IMR-90 (cell line): ENCODE data around the gene PPM1H. TPM values are rescaled to one million over a fixed set of nuclear protein-coding genes. Genes with fewer than 3 reads are reported as not detected.

Experiments used
- ATAC-seq: fragments of 200-7000 bp; cut with Tn5 transposase; 2 replicates; pipeline ENCODE4 v1.9.1; 2020; ENCODE audit warnings: low read depth, mild to moderate bottlenecking, moderate library complexity
- BruUV-seq: library from RNA; stranded (reverse); fragments of 400-500 nt; replicated peaks from 2 replicates; lab custom pipeline; 2021; lab: Mats Ljungman, UMichigan
- CTCF ChIA-PET: fragments of 300-600 bp; formaldehyde crosslinking; extraction: SDS; loops from one replicate; lab custom pipeline; 2021; ENCODE audit warnings: antibody characterized with exemption; lab: Yijun Ruan, JAX
- POLR2A ChIA-PET: fragments of 300-600 bp; sonication (Branson Sonifier 250); formaldehyde crosslinking; loops from one replicate; lab custom pipeline; 2022; ENCODE audit warnings: antibody characterized with exemption; ENCODE audit not compliant: unreplicated experiment; lab: Charles Lee
- DNase-seq: peaks from one replicate; pipeline ENCODE4 v3.0.0; 2013
- H2AFZ ChIP-seq: replicated peaks from 2 replicates; pipeline ENCODE3; 2013; ENCODE audit warnings: low read length, mild to moderate bottlenecking; ENCODE audit not compliant: poor library complexity
- H2AK5ac ChIP-seq: 2 replicates; pipeline ENCODE4 v1.6.1; 2013; ENCODE audit warnings: low read depth, low read length, inconsistent platforms
- H2AK9ac ChIP-seq: replicated peaks from 2 replicates; pipeline ENCODE3; 2013; ENCODE audit warnings: mild to moderate bottlenecking, low read depth, low read length, moderate library complexity; ENCODE audit not compliant: poor library complexity
- H2BK120ac ChIP-seq: 2 replicates; pipeline ENCODE4 v1.6.1; 2013; ENCODE audit warnings: low read depth, low read length, inconsistent platforms
- H2BK15ac ChIP-seq: 3 replicates; pipeline ENCODE4 v1.6.1; 2013; ENCODE audit warnings: low read depth, low read length, inconsistent platforms
- H2BK20ac ChIP-seq: 2 replicates; pipeline ENCODE4 v1.6.1; 2013; ENCODE audit warnings: low read depth, mild to moderate bottlenecking, inconsistent platforms, low read length, moderate library complexity
- H2BK5ac ChIP-seq: 2 replicates; pipeline ENCODE4 v1.6.1; 2013; ENCODE audit warnings: mild to moderate bottlenecking, low read depth, low read length, inconsistent platforms; ENCODE audit not compliant: poor library complexity, severe bottlenecking
- H3K14ac ChIP-seq: replicated peaks from 2 replicates; pipeline ENCODE4 v1.6.1; 2013; ENCODE audit warnings: low read depth, low read length, inconsistent platforms
- H3K18ac ChIP-seq: 2 replicates; pipeline ENCODE4 v1.6.1; 2013; ENCODE audit warnings: low read depth, low read length, control low read depth
- H3K23ac ChIP-seq: 2 replicates; pipeline ENCODE4 v1.6.1; 2013; ENCODE audit warnings: low read depth, low read length, inconsistent platforms
- H3K27ac ChIP-seq: 2 replicates; pipeline ENCODE4 v1.5.1; 2013; ENCODE audit warnings: mild to moderate bottlenecking, control low read depth, low read length; ENCODE audit not compliant: insufficient read depth
- H3K27me3 ChIP-seq: 2 replicates; pipeline ENCODE4 v1.6.1; 2013; ENCODE audit warnings: low read length; ENCODE audit not compliant: control insufficient read depth, insufficient read depth
- H3K36me3 ChIP-seq: 2 replicates; pipeline ENCODE4 v1.6.1; 2013; ENCODE audit warnings: low read length, mixed read lengths; ENCODE audit not compliant: control insufficient read depth, insufficient read depth
- H3K4ac ChIP-seq: 2 replicates; pipeline ENCODE4 v1.6.1; 2013; ENCODE audit warnings: low read depth, low read length, inconsistent platforms
- H3K4me1 ChIP-seq: 2 replicates; pipeline ENCODE4 v1.6.1; 2013; ENCODE audit warnings: low read length, mixed read lengths; ENCODE audit not compliant: control insufficient read depth, insufficient read depth
- H3K4me2 ChIP-seq: 2 replicates; pipeline ENCODE4 v1.6.1; 2013; ENCODE audit warnings: low read depth, mild to moderate bottlenecking, control low read depth, low read length, moderate library complexity
- H3K4me3 ChIP-seq: 2 replicates; pipeline ENCODE4 v1.5.1; 2013; ENCODE audit warnings: low read depth, mild to moderate bottlenecking, control low read depth, low read length, moderate library complexity; ENCODE audit not compliant: insufficient read depth
- H3K56ac ChIP-seq: 2 replicates; pipeline ENCODE4 v1.6.1; 2013; ENCODE audit warnings: low read length, inconsistent platforms; ENCODE audit not compliant: insufficient read depth; ENCODE audit errors: extremely low read depth
- H3K79me1 ChIP-seq, 2 experiments: 2 replicates each; pipeline ENCODE4 v1.6.1; 2013; ENCODE audit warnings: low read length in 2 of 2, inconsistent platforms in 1 of 2, low read depth in 1 of 2
- H3K9ac ChIP-seq: 2 replicates; pipeline ENCODE4 v1.6.1; 2013; ENCODE audit warnings: low read depth, low read length, control low read depth
- H3K9me1 ChIP-seq: 2 replicates; pipeline ENCODE4 v1.6.1; 2013; ENCODE audit warnings: low read length, inconsistent platforms; ENCODE audit not compliant: insufficient read depth
- H3K9me3 ChIP-seq: 2 replicates; pipeline ENCODE4 v1.6.1; 2013; ENCODE audit warnings: low read length; ENCODE audit not compliant: control insufficient read depth, insufficient read depth
- H4K20me1 ChIP-seq: 2 replicates; pipeline ENCODE4 v1.6.1; 2013; ENCODE audit warnings: low read length, inconsistent platforms; ENCODE audit not compliant: insufficient read depth
- H4K5ac ChIP-seq: 2 replicates; pipeline ENCODE4 v1.6.1; 2013; ENCODE audit warnings: mild to moderate bottlenecking, low read depth, low read length, control low read depth
- H4K8ac ChIP-seq, 2 experiments: 2 replicates each; pipeline ENCODE4 v1.6.1; 2013; ENCODE audit warnings: low read depth in 2 of 2, low read length in 2 of 2, control low read depth in 1 of 2, inconsistent platforms in 1 of 2
- H4K91ac ChIP-seq: 2 replicates; pipeline ENCODE4 v1.6.1; 2013; ENCODE audit warnings: low read depth, low read length, inconsistent platforms; ENCODE audit not compliant: insufficient read depth
- CHD1 ChIP-seq: IDR thresholded peaks from 2 replicates; pipeline ENCODE4 v1.6.1; 2012; ENCODE audit warnings: low read depth, low read length, improper control_type of control experiment
- MAFK ChIP-seq: IDR thresholded peaks from 2 replicates; pipeline ENCODE4 v1.6.1; 2012; ENCODE audit warnings: low read depth, low read length, improper control_type of control experiment
- MXI1 ChIP-seq: IDR thresholded peaks from 2 replicates; pipeline ENCODE4 v1.6.1; 2012; ENCODE audit warnings: low read depth, mild to moderate bottlenecking, low read length, moderate library complexity, borderline replicate concordance
- RAD21 ChIP-seq: IDR thresholded peaks from 2 replicates; pipeline ENCODE4 v1.6.1; 2012; ENCODE audit warnings: low read length, improper control_type of control experiment
- RFX5 ChIP-seq: IDR thresholded peaks from 2 replicates; pipeline ENCODE4 v1.8.0; 2012; ENCODE audit warnings: low read depth, mild to moderate bottlenecking, low read length, moderate library complexity
- whole genome bisulfite sequencing, 2 experiments: methylation state at CpG; one replicate each; pipeline versions ENCODE4 v1.1.5 to v1.1.7; 2013; ENCODE audit warnings: missing lambda C conversion rate in 2 of 2; ENCODE audit not compliant: insufficient read length in 1 of 2; ENCODE audit errors: extremely low coverage in 2 of 2; 5-methylcytosine and 5-hydroxymethylcytosine counted together
- dilution Hi-C: fragments of 300-500 bp; cut with HindIII; formaldehyde crosslinking; loops from one replicate; pipeline ENCODE4 v1.14.3; 2018; ENCODE audit warnings: low sequenced_read_pairs; ENCODE audit not compliant: unreplicated experiment
- in situ Hi-C: fragments of 300-500 bp; cut with MboI; formaldehyde crosslinking; loops from 3 replicates; pipeline ENCODE4 v1.14.3; 2019; ENCODE audit warnings: low sequenced_read_pairs, inconsistent platforms, mixed read lengths
- intact Hi-C: fragments of 100-400 bp; cut with micrococcal nuclease; formaldehyde crosslinking; loops from 2 replicates; pipeline ENCODE4 v1.10.0; 2022
- polyA plus RNA-seq, 3 experiments: library from polyadenylated mRNA; depleted of rRNA; stranded (reverse); fragments of >200 nt; gene quantifications; 2 replicates each; pipeline ENCODE4 v1.2.3, GENCODE V29; 2012; ENCODE audit warnings: low replicate concordance in 1 of 3
- total RNA-seq: library from RNA; depleted of rRNA; stranded (reverse); fragments of >200 nt; gene quantifications from 2 replicates; pipeline ENCODE4 v1.2.3, GENCODE V29; 2012
- TF ChIP-seq, protein P1 (sequence below): fragments of 150-350 bp; IDR thresholded peaks from 2 replicates; pipeline ENCODE4 v1.6.1; 2017; ENCODE audit warnings: mild to moderate bottlenecking, antibody characterized with exemption, low read length, low read depth

The PPM1H gene
- total and polyA plus RNA-seq, 2 of the 4 experiments (the other 2 are of a cell fraction), result 0.14 to 0.18 TPM

DNA sequence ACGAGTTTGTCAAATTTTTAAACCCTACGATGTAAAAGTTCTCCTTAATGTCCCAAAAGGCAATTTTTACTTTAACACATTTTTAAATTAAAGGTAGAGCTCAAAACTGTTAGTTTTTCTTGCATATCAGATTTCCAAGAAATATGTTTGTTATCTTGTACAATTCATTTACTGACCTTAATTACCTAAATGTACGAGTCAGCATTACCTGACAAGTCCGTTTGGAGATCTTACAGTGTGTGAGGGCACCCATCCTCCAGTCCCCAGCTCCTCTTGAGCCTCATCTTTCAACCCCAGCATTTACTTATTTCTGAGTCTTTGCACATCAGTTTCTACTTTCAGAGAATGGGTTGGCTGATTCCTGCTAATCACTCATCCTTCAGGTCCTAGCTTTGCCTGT lies 23.7 kb downstream of the PPM1H start:
- H3K4me2 ChIP-seq, result no peak overlapping the region
- H2BK20ac ChIP-seq, result no peak overlapping the region
- H4K20me1 ChIP-seq, result no peaks in the 10 kb centered on the region
- no peak overlapping the region for H3K14ac ChIP-seq
- no peak overlapping the region for H3K56ac ChIP-seq
- H3K18ac ChIP-seq, result no peak overlapping the region
- no peak overlapping the region for H4K5ac ChIP-seq
- no peak overlapping the region for H4K8ac ChIP-seq
- no peak for ATAC-seq
- no peaks in the 10 kb centered on the region for H3K79me1 ChIP-seq
- no peak overlapping the region for H4K91ac ChIP-seq
- H3K4ac ChIP-seq, result no peak overlapping the region
- WGBS, 2 experiments, result no CpG with 5 or more reads among the region's 4 CpGs
- dilution Hi-C loops (no loop called here), intact Hi-C loops (no loop called here), in situ Hi-C loops (no loop called here)
- no peak overlapping the region for H2BK5ac ChIP-seq
- H3K9ac ChIP-seq, result no peak overlapping the region
- no peaks in the 10 kb centered on the region for H3K36me3 ChIP-seq
- H2BK120ac ChIP-seq, result no peak overlapping the region
- no peak overlapping the region for H3K23ac ChIP-seq
- no peaks in the 10 kb centered on the region for H3K4me1 ChIP-seq
- ChIA-PET CTCF (no interaction called here), POLR2A (no interaction called here)
- DNase-seq, result no peak
- H2AK5ac ChIP-seq, result no peak overlapping the region
- TF ChIP-seq RFX5 (no peak), RAD21 (no peak), MAFK (peak; percentile 57), MXI1 (no peak), CHD1 (no peak)
- TF ChIP-seq, protein P1, sequence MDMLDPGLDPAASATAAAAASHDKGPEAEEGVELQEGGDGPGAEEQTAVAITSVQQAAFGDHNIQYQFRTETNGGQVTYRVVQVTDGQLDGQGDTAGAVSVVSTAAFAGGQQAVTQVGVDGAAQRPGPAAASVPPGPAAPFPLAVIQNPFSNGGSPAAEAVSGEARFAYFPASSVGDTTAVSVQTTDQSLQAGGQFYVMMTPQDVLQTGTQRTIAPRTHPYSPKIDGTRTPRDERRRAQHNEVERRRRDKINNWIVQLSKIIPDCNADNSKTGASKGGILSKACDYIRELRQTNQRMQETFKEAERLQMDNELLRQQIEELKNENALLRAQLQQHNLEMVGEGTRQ, result no peak
- H3K4me3 ChIP-seq, result no peak overlapping the region
- no peak overlapping the region for H3K27ac ChIP-seq
- H3K9me1 ChIP-seq, result no peaks in the 10 kb centered on the region; the same call in 1 of the 2 replicates
- H2AFZ ChIP-seq, result no peak overlapping the region
- H2BK15ac ChIP-seq, result no peak overlapping the region
- peaks cover 21% of the 10 kb centered on the region for H3K27me3 ChIP-seq
- BruUV-seq, result no TSS peak
- no peaks in the 10 kb centered on the region; the same call in 1 of the 2 replicates for H3K9me3 ChIP-seq
- H2AK9ac ChIP-seq, result no peak overlapping the region
